ENCODE results near the gene POLE. TPM values are rescaled to one million over a fixed set of nuclear protein-coding genes. Genes with fewer than 3 reads are reported as not detected.
A peak's percentile ranks its signal among the peaks of the same experiment; 100 is the strongest.

POLE gene
- total RNA-seq, 1 donor from 2014 or later = 32.9 TPM

GRCh38 chr12:132583411-132583710, 103.8 kb downstream of the POLE start:
- Histone ChIP-seq H3K4me3 (ENCODE audit: low read length in 3 of 3) (no peak overlapping the region), H3K9me3 (ENCODE audit: control insufficient read depth in 3 of 3, low read length in 3 of 3) (no peaks in the 10 kb centered on the region), H3K27me3 (ENCODE audit: control insufficient read depth in 3 of 3, insufficient read depth in 3 of 3, low read length in 3 of 3) (peaks cover 0 to 6% (median 0%) of the 10 kb centered on the region in 3 donors), H3K9ac (ENCODE audit: low read depth in 1 of 3, low read length in 3 of 3) (no peak overlapping the region), H3K4me1 (ENCODE audit: control insufficient read depth in 3 of 3, insufficient read depth in 3 of 3, low read length in 3 of 3) (no peaks in the 10 kb centered on the region), H3K36me3 (ENCODE audit: control insufficient read depth in 3 of 3, insufficient read depth in 3 of 3, low read length in 3 of 3) (peaks cover 2 to 13% (median 10%) of the 10 kb centered on the region in 3 donors), H3K27ac (ENCODE audit: low read depth, low read length) (no peak overlapping the region)

GRCh38 chr12:132582582-132583410, 104.3 kb downstream of the POLE start:
- H3K9ac ChIP-seq (ENCODE audit: low read depth in 1 of 3, low read length in 3 of 3) = no peak overlapping the region
- peak overlapping the region in 1 of 3 donors; percentile 35 for H3K4me3 ChIP-seq (ENCODE audit: low read length in 3 of 3)
- no peaks in the 10 kb centered on the region for H3K4me1 ChIP-seq (ENCODE audit: control insufficient read depth in 3 of 3, insufficient read depth in 3 of 3, low read length in 3 of 3)
- H3K9me3 ChIP-seq (ENCODE audit: control insufficient read depth in 3 of 3, low read length in 3 of 3) = no peaks in the 10 kb centered on the region
- H3K36me3 ChIP-seq (ENCODE audit: control insufficient read depth in 3 of 3, insufficient read depth in 3 of 3, low read length in 3 of 3) = peaks cover 4 to 16% (median 15%) of the 10 kb centered on the region in 3 donors
- H3K27me3 ChIP-seq (ENCODE audit: control insufficient read depth in 3 of 3, insufficient read depth in 3 of 3, low read length in 3 of 3) = peaks cover 0 to 6% (median 0%) of the 10 kb centered on the region in 3 donors
- no peak overlapping the region for H3K27ac ChIP-seq (ENCODE audit: low read depth, low read length)

GRCh38 chr12:132582058-132582420, 105.1 kb downstream of the POLE start:
- no peak overlapping the region for H3K9ac ChIP-seq (ENCODE audit: low read depth in 1 of 3, low read length in 3 of 3)
- H3K36me3 ChIP-seq (ENCODE audit: control insufficient read depth in 3 of 3, insufficient read depth in 3 of 3, low read length in 3 of 3) = peaks cover 10 to 19% (median 17%) of the 10 kb centered on the region in 3 donors
- no peaks in the 10 kb centered on the region for H3K9me3 ChIP-seq (ENCODE audit: control insufficient read depth in 3 of 3, low read length in 3 of 3)
- H3K27ac ChIP-seq (ENCODE audit: low read depth, low read length) = no peak overlapping the region
- H3K4me1 ChIP-seq (ENCODE audit: control insufficient read depth in 3 of 3, insufficient read depth in 3 of 3, low read length in 3 of 3) = no peaks in the 10 kb centered on the region
- H3K4me3 ChIP-seq (ENCODE audit: low read length in 3 of 3) = no peak overlapping the region
- H3K27me3 ChIP-seq (ENCODE audit: control insufficient read depth in 3 of 3, insufficient read depth in 3 of 3, low read length in 3 of 3) = peaks cover 0 to 3% (median 0%) of the 10 kb centered on the region in 3 donors

- H3K4me3 ChIP-seq (ENCODE audit: low read length in 3 of 3) = no peak overlapping the region
- peaks cover 0 to 3% (median 0%) of the 10 kb centered on the region in 3 donors for H3K27me3 ChIP-seq (ENCODE audit: control insufficient read depth in 3 of 3, insufficient read depth in 3 of 3, low read length in 3 of 3)
- H3K4me1 ChIP-seq (ENCODE audit: control insufficient read depth in 3 of 3, insufficient read depth in 3 of 3, low read length in 3 of 3) = no peaks in the 10 kb centered on the region
- no peak overlapping the region for H3K9ac ChIP-seq (ENCODE audit: low read depth in 1 of 3, low read length in 3 of 3)
- H3K9me3 ChIP-seq (ENCODE audit: control insufficient read depth in 3 of 3, low read length in 3 of 3) = no peaks in the 10 kb centered on the region
- H3K27ac ChIP-seq (ENCODE audit: low read depth, low read length) = no peak overlapping the region
- H3K36me3 ChIP-seq (ENCODE audit: control insufficient read depth in 3 of 3, insufficient read depth in 3 of 3, low read length in 3 of 3) = peaks cover 15 to 24% (median 20%) of the 10 kb centered on the region in 3 donors
Measured at GRCh38 chr12:132581348-132582057, 105.6 kb downstream of the POLE start.

- Histone ChIP-seq H3K27me3 (ENCODE audit: control insufficient read depth in 3 of 3, insufficient read depth in 3 of 3, low read length in 3 of 3) (peaks cover 0 to 3% (median 0%) of the 10 kb centered on the region in 3 donors), H3K4me1 (ENCODE audit: control insufficient read depth in 3 of 3, insufficient read depth in 3 of 3, low read length in 3 of 3) (no peaks in the 10 kb centered on the region), H3K4me3 (ENCODE audit: low read length in 3 of 3) (no peak overlapping the region), H3K9me3 (ENCODE audit: control insufficient read depth in 3 of 3, low read length in 3 of 3) (no peaks in the 10 kb centered on the region), H3K27ac (ENCODE audit: low read depth, low read length) (no peak overlapping the region), H3K9ac (ENCODE audit: low read depth in 1 of 3, low read length in 3 of 3) (no peak overlapping the region), H3K36me3 (ENCODE audit: control insufficient read depth in 3 of 3, insufficient read depth in 3 of 3, low read length in 3 of 3) (peaks cover 17 to 27% (median 22%) of the 10 kb centered on the region in 3 donors)
Measured at GRCh38 chr12:132580701-132581292, 106.3 kb downstream of the POLE start.

GRCh38 chr12:132579744-132580143, 107.4 kb downstream of the POLE start:
- no peaks in the 10 kb centered on the region for H3K27me3 ChIP-seq (ENCODE audit: control insufficient read depth in 3 of 3, insufficient read depth in 3 of 3, low read length in 3 of 3)
- H3K27ac ChIP-seq (ENCODE audit: low read depth, low read length) = no peak overlapping the region
- no peaks in the 10 kb centered on the region for H3K4me1 ChIP-seq (ENCODE audit: control insufficient read depth in 3 of 3, insufficient read depth in 3 of 3, low read length in 3 of 3)
- no peaks in the 10 kb centered on the region for H3K9me3 ChIP-seq (ENCODE audit: control insufficient read depth in 3 of 3, low read length in 3 of 3)
- H3K9ac ChIP-seq (ENCODE audit: low read depth in 1 of 3, low read length in 3 of 3) = no peak overlapping the region
- peaks cover 21 to 35% (median 25%) of the 10 kb centered on the region in 3 donors for H3K36me3 ChIP-seq (ENCODE audit: control insufficient read depth in 3 of 3, insufficient read depth in 3 of 3, low read length in 3 of 3)
- H3K4me3 ChIP-seq (ENCODE audit: low read length in 3 of 3) = no peak overlapping the region

GRCh38 chr12:132578826-132579225, 108.3 kb downstream of the POLE start:
- no peaks in the 10 kb centered on the region for H3K9me3 ChIP-seq (ENCODE audit: control insufficient read depth in 3 of 3, low read length in 3 of 3)

GRCh38 chr12:132578118-132578517, 109.0 kb downstream of the POLE start:
- H3K4me1 ChIP-seq (ENCODE audit: control insufficient read depth in 3 of 3, insufficient read depth in 3 of 3, low read length in 3 of 3) = no peaks in the 10 kb centered on the region
- H3K27me3 ChIP-seq (ENCODE audit: control insufficient read depth in 3 of 3, insufficient read depth in 3 of 3, low read length in 3 of 3) = no peaks in the 10 kb centered on the region
- no peak overlapping the region for H3K27ac ChIP-seq (ENCODE audit: low read depth, low read length)
- H3K4me3 ChIP-seq (ENCODE audit: low read length in 3 of 3) = no peak overlapping the region
- H3K9me3 ChIP-seq (ENCODE audit: control insufficient read depth in 3 of 3, low read length in 3 of 3) = no peaks in the 10 kb centered on the region
- no peak overlapping the region for H3K9ac ChIP-seq (ENCODE audit: low read depth in 1 of 3, low read length in 3 of 3)
- H3K36me3 ChIP-seq (ENCODE audit: control insufficient read depth in 3 of 3, insufficient read depth in 3 of 3, low read length in 3 of 3) = peaks cover 26 to 38% (median 35%) of the 10 kb centered on the region in 3 donors

More at GRCh38 chr12:132578826-132579225, 108.3 kb downstream of the POLE start:
- Histone ChIP-seq H3K27ac (ENCODE audit: low read depth, low read length) (no peak overlapping the region), H3K4me1 (ENCODE audit: control insufficient read depth in 3 of 3, insufficient read depth in 3 of 3, low read length in 3 of 3) (no peaks in the 10 kb centered on the region), H3K9ac (ENCODE audit: low read depth in 1 of 3, low read length in 3 of 3) (no peak overlapping the region), H3K36me3 (ENCODE audit: control insufficient read depth in 3 of 3, insufficient read depth in 3 of 3, low read length in 3 of 3) (peaks cover 26 to 38% (median 32%) of the 10 kb centered on the region in 3 donors), H3K27me3 (ENCODE audit: control insufficient read depth in 3 of 3, insufficient read depth in 3 of 3, low read length in 3 of 3) (no peaks in the 10 kb centered on the region), H3K4me3 (ENCODE audit: low read length in 3 of 3) (no peak overlapping the region)

GRCh38 chr12:132577191-132577920, 109.8 kb downstream of the POLE start:
- H3K9me3 ChIP-seq (ENCODE audit: control insufficient read depth in 3 of 3, low read length in 3 of 3) = no peaks in the 10 kb centered on the region
- H3K4me3 ChIP-seq (ENCODE audit: low read length in 3 of 3) = no peak overlapping the region
- H3K27me3 ChIP-seq (ENCODE audit: control insufficient read depth in 3 of 3, insufficient read depth in 3 of 3, low read length in 3 of 3) = no peaks in the 10 kb centered on the region
- peaks cover 26 to 38% (median 38%) of the 10 kb centered on the region in 3 donors for H3K36me3 ChIP-seq (ENCODE audit: control insufficient read depth in 3 of 3, insufficient read depth in 3 of 3, low read length in 3 of 3)
- H3K27ac ChIP-seq (ENCODE audit: low read depth, low read length) = no peak overlapping the region
- no peak overlapping the region for H3K9ac ChIP-seq (ENCODE audit: low read depth in 1 of 3, low read length in 3 of 3)
- no peaks in the 10 kb centered on the region for H3K4me1 ChIP-seq (ENCODE audit: control insufficient read depth in 3 of 3, insufficient read depth in 3 of 3, low read length in 3 of 3)

All from skeletal muscle tissue (tissue), 4 donors.